NCI-H226 (cell line): Measurements from ENCODE around the gene FAM131C.

Experiments used
- DNase-seq: peaks from one replicate; pipeline ENCODE4 v3.0.0-alpha.2; 2015

The FAM131C gene

GRCh38 chr1:16013220-16013907 lies 60.1 kb downstream of the FAM131C start:
- DNase-seq, result peak; percentile 66

DNA sequence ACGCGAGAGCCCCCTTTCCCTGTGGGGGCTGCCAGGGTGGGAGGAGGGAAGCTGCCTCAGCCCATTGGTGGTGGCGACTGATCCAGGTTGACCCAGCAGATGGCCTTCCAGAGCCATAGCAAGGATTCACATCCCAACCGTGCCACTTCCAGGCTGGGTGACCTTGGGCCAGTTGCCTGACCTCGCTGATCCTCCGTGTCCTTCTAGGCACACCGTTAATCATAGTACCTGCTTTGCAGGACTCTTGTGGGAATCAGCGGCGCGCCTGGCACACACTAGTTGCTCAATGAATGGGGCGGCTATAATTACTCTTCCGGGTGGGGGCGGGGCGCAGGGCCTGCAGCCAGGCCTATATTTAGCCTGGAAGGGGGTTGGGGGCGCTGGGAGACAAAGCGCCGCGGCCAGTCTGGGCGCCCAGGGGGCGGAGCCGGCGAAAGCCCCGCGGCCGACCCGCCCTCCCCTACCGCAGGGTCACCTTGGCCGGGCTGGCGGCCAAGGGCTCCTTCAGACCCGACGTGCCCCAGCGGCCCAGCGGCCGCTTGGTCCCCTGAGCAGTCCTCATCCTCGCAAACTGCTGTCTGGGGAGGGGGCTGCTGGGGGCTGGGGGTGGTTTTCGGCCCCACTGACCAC lies 60.7 kb downstream of the FAM131C start:
- DNase-seq, result peak; percentile 55

DNA sequence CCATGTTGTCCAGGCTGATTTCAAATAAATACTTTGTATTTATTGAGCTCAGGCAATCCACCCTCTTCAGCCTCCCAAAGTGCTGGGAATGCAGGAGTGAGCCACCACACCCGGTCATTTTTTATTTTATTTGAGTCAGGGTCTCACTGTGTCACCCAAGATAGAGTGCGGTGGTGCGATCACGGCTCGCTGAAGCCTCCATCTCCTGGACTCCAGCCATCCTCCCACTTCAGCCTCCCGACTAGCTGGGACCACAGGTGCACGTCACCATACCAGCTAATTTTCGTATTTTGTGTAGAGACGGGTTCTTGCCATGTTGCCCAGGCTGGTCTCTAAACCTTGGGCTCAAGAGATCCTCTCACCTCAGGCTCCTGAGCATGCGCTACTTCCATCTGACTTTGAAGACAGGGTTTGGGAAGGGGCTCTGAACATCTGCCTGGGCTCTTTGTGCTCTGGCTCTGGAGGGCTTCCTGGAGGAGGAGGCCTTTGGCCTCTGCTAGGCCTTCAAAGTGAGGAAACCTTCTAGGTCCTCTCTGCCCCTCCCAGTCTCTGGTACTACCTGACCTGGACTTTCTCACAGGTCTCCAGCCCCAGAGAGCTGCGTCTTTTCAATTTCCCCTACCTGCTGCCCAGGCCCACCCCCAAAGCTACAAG lies 61.4 kb downstream of the FAM131C start:
- no peak for DNase-seq

GRCh38 chr1:16010837-16011236 lies 62.6 kb downstream of the FAM131C start:
- DNase-seq, result no peak

DNA sequence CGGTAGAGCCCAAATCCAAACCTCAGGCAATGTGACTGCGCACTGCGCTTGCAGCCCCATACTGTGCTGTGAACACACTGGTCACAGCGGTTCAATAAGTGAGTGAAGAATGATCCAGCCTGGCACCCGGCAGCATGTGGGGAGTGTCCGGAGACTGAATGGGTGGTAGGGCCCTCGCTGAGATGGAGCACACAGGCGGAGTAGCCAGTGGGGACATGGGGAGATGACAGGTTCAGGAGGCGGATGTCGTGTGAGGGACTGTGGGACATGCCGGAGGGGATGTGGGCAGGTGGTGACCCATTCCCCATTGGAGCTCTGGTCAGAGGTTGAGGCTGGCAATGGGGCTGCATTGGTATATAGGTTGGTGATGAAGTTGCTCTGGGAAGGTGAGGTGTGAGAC lies 63.8 kb downstream of the FAM131C start:
- no peak for DNase-seq

DNA sequence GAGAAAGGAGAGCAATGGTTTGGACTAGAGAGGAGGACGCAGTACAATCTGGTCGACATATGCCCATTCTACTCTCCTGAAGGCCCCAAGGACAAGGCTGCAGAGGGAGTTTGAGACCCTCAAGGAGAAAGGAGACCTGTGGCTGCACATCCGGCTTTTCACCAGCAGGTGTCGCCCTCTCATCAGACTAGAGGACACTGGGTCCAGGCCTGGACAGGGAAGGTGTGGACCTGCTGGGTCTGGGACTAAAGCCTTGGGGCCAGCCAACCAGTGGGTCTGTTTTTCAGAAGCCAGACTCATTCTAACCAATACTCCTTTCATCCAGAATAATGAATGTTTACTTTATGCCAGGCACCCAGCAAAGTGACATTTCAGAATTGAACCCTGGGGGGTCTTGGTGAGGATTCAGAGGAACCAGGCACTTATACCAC lies 64.4 kb downstream of the FAM131C start:
- DNase-seq, result peak; percentile 62
